ENCODE results near the gene FBXL16.

DNA sequence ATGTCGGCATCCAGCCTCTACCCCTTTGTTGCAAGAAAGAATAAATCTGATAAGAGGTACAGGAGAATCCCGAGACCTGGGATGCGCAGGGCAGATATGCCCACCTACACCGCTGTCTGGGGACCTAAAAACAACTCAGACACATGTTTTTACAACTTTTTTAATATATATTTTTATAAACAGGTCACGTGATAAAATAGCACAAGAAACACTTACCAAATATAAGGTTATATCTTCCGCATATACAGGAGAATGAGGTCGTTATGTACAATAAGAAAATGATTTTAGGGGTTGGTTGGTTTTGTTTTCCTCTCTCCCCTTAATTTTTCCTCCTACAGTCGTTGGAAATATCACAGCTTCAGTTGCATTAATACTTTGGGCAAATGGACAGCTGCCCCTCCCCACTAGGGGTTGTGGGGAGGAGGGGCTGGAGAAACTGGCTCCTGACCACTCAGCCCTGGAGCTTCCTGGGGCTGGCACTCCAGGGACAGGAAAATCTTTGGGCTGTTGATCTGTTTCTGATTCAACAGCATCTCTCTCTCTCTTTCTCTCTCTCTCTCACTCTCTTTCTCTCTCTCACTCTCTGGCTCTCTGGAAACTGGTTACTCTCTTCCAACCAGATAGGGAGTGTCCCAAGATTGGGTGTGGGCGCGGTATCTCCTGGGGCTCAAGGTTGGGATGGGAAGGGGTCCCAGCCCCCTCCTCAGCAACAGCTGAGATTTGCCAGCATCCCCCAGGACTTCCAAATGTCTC lies 13.1 kb downstream of the FBXL16 start:
- TF ChIP-seq, protein P1, sequence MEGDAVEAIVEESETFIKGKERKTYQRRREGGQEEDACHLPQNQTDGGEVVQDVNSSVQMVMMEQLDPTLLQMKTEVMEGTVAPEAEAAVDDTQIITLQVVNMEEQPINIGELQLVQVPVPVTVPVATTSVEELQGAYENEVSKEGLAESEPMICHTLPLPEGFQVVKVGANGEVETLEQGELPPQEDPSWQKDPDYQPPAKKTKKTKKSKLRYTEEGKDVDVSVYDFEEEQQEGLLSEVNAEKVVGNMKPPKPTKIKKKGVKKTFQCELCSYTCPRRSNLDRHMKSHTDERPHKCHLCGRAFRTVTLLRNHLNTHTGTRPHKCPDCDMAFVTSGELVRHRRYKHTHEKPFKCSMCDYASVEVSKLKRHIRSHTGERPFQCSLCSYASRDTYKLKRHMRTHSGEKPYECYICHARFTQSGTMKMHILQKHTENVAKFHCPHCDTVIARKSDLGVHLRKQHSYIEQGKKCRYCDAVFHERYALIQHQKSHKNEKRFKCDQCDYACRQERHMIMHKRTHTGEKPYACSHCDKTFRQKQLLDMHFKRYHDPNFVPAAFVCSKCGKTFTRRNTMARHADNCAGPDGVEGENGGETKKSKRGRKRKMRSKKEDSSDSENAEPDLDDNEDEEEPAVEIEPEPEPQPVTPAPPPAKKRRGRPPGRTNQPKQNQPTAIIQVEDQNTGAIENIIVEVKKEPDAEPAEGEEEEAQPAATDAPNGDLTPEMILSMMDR (IDR thresholded peaks at IDR 0.05): no peak
- no peak for TF ChIP-seq POLR2A (IDR thresholded peaks at IDR 0.05)
- no peak for TF ChIP-seq EP300 (IDR thresholded peaks at IDR 0.05)
- no peak for TF ChIP-seq POLR2AphosphoS5 (IDR thresholded peaks at IDR 0.05)

Data from upper lobe of left lung (tissue), 4 donors.